Muscle layer of duodenum (tissue), 2 donors: Measurements from ENCODE around the gene CEP19.
"Not testable (repeated sequence)": the region's sequence is repeated elsewhere in the genome, so short reads cannot be mapped to it uniquely, and the experiment has no call there.

Experiments used
- H3K27ac ChIP-seq: one replicate; pipeline ENCODE4 v1.7.0; 2013; ENCODE audit warnings: mild to moderate bottlenecking, low read length
- H3K27me3 ChIP-seq: one replicate; pipeline ENCODE4 v1.7.0; 2013; ENCODE audit warnings: low read depth, mild to moderate bottlenecking, control low read depth, low read length
- H3K36me3 ChIP-seq, 2 donors: one replicate each; pipeline ENCODE4 v1.7.0; 2013; ENCODE audit warnings: low read length in 2 of 2, control low read depth in 1 of 2, mild to moderate bottlenecking in 1 of 2; ENCODE audit not compliant: insufficient read depth in 2 of 2, control insufficient read depth in 1 of 2
- H3K4me1 ChIP-seq, 2 donors: one replicate each; pipeline ENCODE4 v1.7.0; 2013; ENCODE audit warnings: low read length in 2 of 2, mild to moderate bottlenecking in 2 of 2, control low read depth in 1 of 2, moderate library complexity in 1 of 2; ENCODE audit not compliant: insufficient read depth in 2 of 2, control insufficient read depth in 1 of 2
- H3K4me3 ChIP-seq, 2 donors: one replicate each; pipeline ENCODE4 v1.7.0; 2013; ENCODE audit warnings: low read length in 2 of 2, low read depth in 1 of 2, mild to moderate bottlenecking in 1 of 2
- H3K9me3 ChIP-seq, 2 donors: one replicate each; pipeline ENCODE4 v1.7.0; 2013; ENCODE audit warnings: low read length in 2 of 2, control low read depth in 1 of 2, mild to moderate bottlenecking in 1 of 2; ENCODE audit not compliant: control insufficient read depth in 1 of 2
- donor health status: healthy.

Gene CEP19

GRCh38 chr3:196739671-196740480 is 27.8 kb upstream of the CEP19 start, which contains the start of gene PAK2:
Gene PAK2 (plus strand): TSS chr3:196739857. CDS start chr3:196782647, 42,790 bp downstream.
- Histone ChIP-seq H3K4me1 (peaks cover 0 to 16% of the 10 kb centered on the region in 2 donors), H3K9me3 (no peaks in the 10 kb centered on the region), H3K36me3 (peaks cover 0 to 10% of the 10 kb centered on the region in 2 donors), H3K27ac (peak within 1 kb of the TSS; percentile 99), H3K27me3 (no peaks in the 10 kb centered on the region), H3K4me3 (peak within 1 kb of the TSS; percentile 90 to 91)

- Histone ChIP-seq H3K4me1 (peaks cover 0 to 16% of the 10 kb centered on the region in 2 donors), H3K27me3 (no peaks in the 10 kb centered on the region)
These were observed 25.6 kb upstream of the CEP19 start for GRCh38 chr3:196737655-196738054.

GRCh38 chr3:196736670-196737374 is 24.8 kb upstream of the CEP19 start:
- Histone ChIP-seq H3K27ac (no peak overlapping the region), H3K36me3 (peaks cover 6 to 15% of the 10 kb centered on the region in 2 donors), H3K9me3 (no peaks in the 10 kb centered on the region), H3K4me3 (no peak overlapping the region), H3K27me3 (no peaks in the 10 kb centered on the region), H3K4me1 (peaks cover 0 to 11% of the 10 kb centered on the region in 2 donors)

More at GRCh38 chr3:196737655-196738054, 25.6 kb upstream of the CEP19 start:
- H3K9me3 ChIP-seq, result no peaks in the 10 kb centered on the region
- peaks cover 6 to 15% of the 10 kb centered on the region in 2 donors for H3K36me3 ChIP-seq
- no peak overlapping the region for H3K4me3 ChIP-seq
- H3K27ac ChIP-seq, result no peak overlapping the region

GRCh38 chr3:196735751-196736150 is 23.7 kb upstream of the CEP19 start:
- no peak overlapping the region for H3K27ac ChIP-seq
- H3K27me3 ChIP-seq, result no peaks in the 10 kb centered on the region
- H3K4me1 ChIP-seq, result peaks cover 0 to 6% of the 10 kb centered on the region in 2 donors
- H3K4me3 ChIP-seq, result no peak overlapping the region
- no peaks in the 10 kb centered on the region for H3K9me3 ChIP-seq
- H3K36me3 ChIP-seq, result peaks cover 6 to 22% of the 10 kb centered on the region in 2 donors

GRCh38 chr3:196726788-196727675 is 15.0 kb upstream of the CEP19 start:
- H3K27me3 ChIP-seq, result no peaks in the 10 kb centered on the region
- H3K4me1 ChIP-seq, result no peaks in the 10 kb centered on the region
- H3K4me3 ChIP-seq, result no peak overlapping the region
- peaks cover 7 to 23% of the 10 kb centered on the region in 2 donors for H3K36me3 ChIP-seq
- no peaks in the 10 kb centered on the region for H3K9me3 ChIP-seq
- no peak overlapping the region for H3K27ac ChIP-seq

- H3K27ac ChIP-seq, result no peak overlapping the region
- H3K4me1 ChIP-seq, result no peaks in the 10 kb centered on the region
- peaks cover 0 to 19% of the 10 kb centered on the region in 2 donors for H3K36me3 ChIP-seq
- no peaks in the 10 kb centered on the region for H3K9me3 ChIP-seq
- H3K4me3 ChIP-seq, result no peak overlapping the region
- no peaks in the 10 kb centered on the region for H3K27me3 ChIP-seq
These were observed 9.0 kb upstream of the CEP19 start for GRCh38 chr3:196721097-196721496.

- H3K27me3 ChIP-seq, H3K4me3 ChIP-seq, H3K9me3 ChIP-seq, H3K4me1 ChIP-seq, H3K27ac ChIP-seq: not testable (repeated sequence)
- H3K36me3 ChIP-seq, result peaks cover 0 to 15% of the 10 kb centered on the region in 2 donors
These were observed 5.1 kb upstream of the CEP19 start for GRCh38 chr3:196717162-196717561.

- peak overlapping the region; percentile 91 for H3K27ac ChIP-seq
- H3K36me3 ChIP-seq, result no peaks in the 10 kb centered on the region
- no peaks in the 10 kb centered on the region for H3K27me3 ChIP-seq
- peaks cover 0 to 14% of the 10 kb centered on the region in 2 donors for H3K4me1 ChIP-seq
- no peaks in the 10 kb centered on the region for H3K9me3 ChIP-seq
- peak overlapping the region; percentile 87 to 95 for H3K4me3 ChIP-seq
These were observed 714 bp upstream of the CEP19 start for GRCh38 chr3:196712514-196713413.

- Histone ChIP-seq H3K4me3 (no peak overlapping the region), H3K4me1 (peaks cover 0 to 11% of the 10 kb centered on the region in 2 donors), H3K27ac (no peak overlapping the region), H3K9me3 (no peaks in the 10 kb centered on the region), H3K27me3 (no peaks in the 10 kb centered on the region), H3K36me3 (no peaks in the 10 kb centered on the region)
These were observed 3.6 kb downstream of the CEP19 start for GRCh38 chr3:196708467-196708866.

- peaks cover 0 to 7% of the 10 kb centered on the region in 2 donors for H3K4me1 ChIP-seq
- no peaks in the 10 kb centered on the region for H3K27me3 ChIP-seq
- H3K27ac ChIP-seq, result no peak overlapping the region
- H3K4me3 ChIP-seq, result no peak overlapping the region
- H3K36me3 ChIP-seq, result no peaks in the 10 kb centered on the region
- no peaks in the 10 kb centered on the region for H3K9me3 ChIP-seq
These were observed 4.5 kb downstream of the CEP19 start for GRCh38 chr3:196707566-196707965.
